Posterior cingulate gyrus (tissue), 11 donors: ENCODE results near the gene ACTG1.

Experiments used
- DNase-seq, 10 donors: peaks; one replicate each; pipeline versions ENCODE4 v3.0.0 to v3.0.0-alpha.2; 2020 to 2021; ENCODE audit warnings: mixed read lengths in 3 of 10
- intact Hi-C: fragments of 100-400 bp; cut with DNase I; formaldehyde crosslinking; loops from one replicate; pipeline ENCODE4 v1.15.1; 2023

The ACTG1 gene

DNA sequence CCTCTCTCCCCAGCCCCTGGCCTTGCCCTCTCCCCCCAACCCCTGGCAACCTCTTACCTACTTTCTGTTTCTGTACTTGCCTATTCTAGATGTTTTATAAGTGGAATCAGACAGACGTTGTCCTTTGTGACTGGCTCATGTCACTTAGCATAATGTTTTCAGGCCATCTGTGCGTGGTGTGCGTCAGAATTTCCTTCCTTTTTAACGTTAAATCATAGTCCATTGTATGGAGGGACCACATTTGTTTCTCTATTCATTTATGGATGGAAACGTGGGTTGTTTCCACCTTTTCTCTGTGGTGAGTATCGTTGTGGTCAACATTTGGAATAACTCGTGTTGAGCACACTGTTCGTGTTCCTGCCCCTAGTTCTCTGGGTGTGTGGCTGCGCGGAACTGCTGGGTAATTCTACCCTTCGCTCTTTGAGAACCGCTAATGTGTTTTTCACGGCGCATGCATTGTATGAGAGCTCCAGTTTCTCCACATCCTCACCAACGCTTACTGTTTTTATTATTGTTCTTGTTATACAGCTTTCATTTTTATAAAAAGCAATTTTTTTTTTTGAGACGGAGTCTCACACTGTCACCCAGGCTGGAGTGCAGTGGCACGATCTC lies 26.3 kb downstream of the ACTG1 start:
- intact Hi-C loops: no loop called here
- no peak for DNase-seq

GRCh38 chr17:81484195-81484979 lies 28.2 kb downstream of the ACTG1 start:
- intact Hi-C loops: loop anchor here (1.0 to 5.0 kb wide), 2 partner anchors 192 to 229 kb away; no protein-coding TSS in a partner anchor

GRCh38 chr17:81483862-81484194 lies 28.8 kb downstream of the ACTG1 start:
- no peak for DNase-seq
- intact Hi-C loops: loop anchor here (1.0 to 5.0 kb wide), 2 partner anchors 192 to 229 kb away; no protein-coding TSS in a partner anchor

More at GRCh38 chr17:81484195-81484979, 28.2 kb downstream of the ACTG1 start:
- peak; percentile 79 to 99 (median 90) for DNase-seq

GRCh38 chr17:81483085-81483861 lies 29.3 kb downstream of the ACTG1 start:
- intact Hi-C loops: loop anchor here (5.0 kb wide), 1 partner anchor 191 kb away; no protein-coding TSS in a partner anchor
- DNase-seq: no peak

- DNase-seq: no peak
These were observed 29.9 kb downstream of the ACTG1 start for GRCh38 chr17:81482673-81483072.

GRCh38 chr17:81481815-81482505 lies 30.6 kb downstream of the ACTG1 start:
- no peak for DNase-seq
- intact Hi-C loops: loop anchor here (5.0 kb wide), 1 partner anchor 190 kb away; no protein-coding TSS in a partner anchor

More at GRCh38 chr17:81482673-81483072, 29.9 kb downstream of the ACTG1 start:
- intact Hi-C loops: loop anchor here (5.0 kb wide), 1 partner anchor 190 kb away; no protein-coding TSS in a partner anchor

- intact Hi-C loops: loop anchor here (5.0 kb wide), 1 partner anchor 189 kb away; no protein-coding TSS in a partner anchor
- DNase-seq: peak; percentile 59 to 97 (median 80)
These were observed 31.4 kb downstream of the ACTG1 start for GRCh38 chr17:81481073-81481799.

GRCh38 chr17:81480140-81481072 lies 32.2 kb downstream of the ACTG1 start:
- no peak for DNase-seq
- intact Hi-C loops: loop anchor here (1.0 to 5.0 kb wide), 2 partner anchors 75 to 188 kb away; no protein-coding TSS in a partner anchor

- no peak for DNase-seq
These were observed 33.2 kb downstream of the ACTG1 start for GRCh38 chr17:81479175-81480071.

DNA sequence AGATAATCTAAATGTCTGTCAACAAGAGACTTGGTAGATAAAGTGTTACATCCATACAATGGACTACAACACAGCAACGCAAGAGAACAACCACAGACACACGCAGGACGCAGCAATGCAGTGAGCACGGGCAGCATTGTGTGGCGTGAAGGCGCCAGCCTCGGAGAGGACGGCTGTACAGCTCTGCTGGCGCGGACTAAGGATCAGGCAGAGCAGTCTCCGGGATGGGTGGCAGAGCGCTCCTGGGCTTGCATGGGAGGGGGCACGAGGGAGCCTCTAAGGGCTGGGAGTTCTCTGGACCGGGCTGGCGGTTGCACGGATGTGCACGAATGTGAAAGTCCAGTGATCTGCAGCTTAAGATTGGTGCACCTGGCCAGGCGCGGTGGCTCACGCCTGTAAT lies 34.5 kb downstream of the ACTG1 start:
- peak in 1 of 10 donors; percentile 82 for DNase-seq
- intact Hi-C loops: no loop called here

More at GRCh38 chr17:81479175-81480071, 33.2 kb downstream of the ACTG1 start:
- intact Hi-C loops: loop anchor here (1.0 to 5.0 kb wide), 2 partner anchors 74 to 187 kb away; no protein-coding TSS in a partner anchor

- no peak for DNase-seq
- intact Hi-C loops: no loop called here
These were observed 35.4 kb downstream of the ACTG1 start for GRCh38 chr17:81477173-81477572.

- DNase-seq: no peak
- intact Hi-C loops: no loop called here
These were observed 36.0 kb downstream of the ACTG1 start for GRCh38 chr17:81476635-81477034.

- no peak for DNase-seq
- intact Hi-C loops: no loop called here
These were observed 36.5 kb downstream of the ACTG1 start for GRCh38 chr17:81476097-81476496.

DNA sequence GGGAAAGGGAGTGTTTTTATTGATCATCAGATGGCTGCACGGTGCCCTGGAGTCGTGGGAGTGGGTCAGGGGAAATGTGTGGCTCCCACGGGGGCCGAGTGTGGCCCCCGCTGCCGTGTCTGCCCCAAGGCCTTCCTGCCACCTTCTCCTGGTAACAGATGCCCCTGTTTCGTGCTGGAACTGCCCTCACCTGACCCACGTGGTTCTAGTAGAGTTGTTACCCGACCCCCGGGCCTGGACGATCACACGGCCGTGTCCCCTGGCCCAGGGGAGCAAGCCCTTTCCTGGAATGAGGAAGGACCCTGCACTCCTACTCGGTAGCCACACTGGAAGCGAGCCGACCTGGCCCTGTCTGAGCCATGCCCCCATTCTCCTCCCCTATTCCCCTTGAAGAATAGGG lies 37.6 kb downstream of the ACTG1 start:
- DNase-seq: peak in 1 of 10 donors; percentile 84
- intact Hi-C loops: no loop called here

GRCh38 chr17:81473019-81473418 lies 39.6 kb downstream of the ACTG1 start:
- intact Hi-C loops: no loop called here
- DNase-seq: no peak

DNA sequence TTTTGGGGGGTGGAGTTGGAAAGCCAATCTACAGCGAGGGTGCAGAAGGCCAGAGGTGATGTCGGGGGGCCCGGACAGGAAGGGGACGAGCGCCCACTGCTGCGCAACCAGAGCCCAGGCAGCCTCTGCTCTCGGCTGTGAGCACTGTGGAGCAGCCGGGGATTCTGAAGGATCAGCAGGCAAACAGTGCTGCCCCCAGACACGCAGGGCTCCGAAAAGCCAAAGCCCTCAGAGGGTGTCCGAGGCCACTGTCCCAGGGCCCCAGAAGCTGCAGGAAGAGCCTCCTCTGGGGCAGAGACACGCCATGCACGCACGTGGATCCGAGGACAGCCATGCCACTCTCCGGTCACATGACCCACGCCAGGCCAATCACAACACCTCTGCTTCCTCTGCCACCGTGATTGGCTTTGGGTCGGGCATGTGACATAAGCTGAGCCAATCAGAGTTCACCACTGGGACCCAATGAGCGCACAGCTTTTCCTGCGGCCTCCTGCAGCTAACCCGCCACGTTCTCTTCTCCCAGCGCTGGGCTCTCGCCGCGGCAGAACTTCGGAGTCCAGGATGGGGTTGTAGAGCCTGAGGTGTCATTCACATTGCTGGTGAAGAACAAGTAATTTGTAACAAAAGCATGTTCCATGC lies 40.7 kb downstream of the ACTG1 start:
- intact Hi-C loops: no loop called here
- peak; percentile 59 to 97 (median 74) for DNase-seq
